HepG2 (cell line): ENCODE data around the gene ZNFX1. TPM values are rescaled to one million over a fixed set of nuclear protein-coding genes. Genes with fewer than 3 reads are reported as not detected.

Source experiments
- CREM ChIP-seq, 2 experiments: sonication (generic) in 1 of 2; formaldehyde crosslinking in 1 of 2; IDR thresholded peaks; 2 replicates each; pipeline versions ENCODE4 v1.4.0 to v1.6.1; 2016 to 2020; ENCODE audit warnings: antibody characterized with exemption in 1 of 2, mild to moderate bottlenecking in 1 of 2, missing genetic modification reagents in 1 of 2
- DNMT3B ChIP-seq: conservative IDR thresholded peaks from 2 replicates; pipeline ENCODE4 v1.6.1; 2016; ENCODE audit warnings: missing biosample characterization, control low read depth
- KMT2A ChIP-seq: sonication (generic); formaldehyde crosslinking; IDR thresholded peaks from 2 replicates; pipeline ENCODE4 v1.4.0; 2020; ENCODE audit warnings: missing genetic modification reagents
- MED8 ChIP-seq: sonication (generic); formaldehyde crosslinking; IDR thresholded peaks from 2 replicates; pipeline ENCODE4 v1.8.1; 2023; ENCODE audit warnings: mild to moderate bottlenecking, missing genetic modification reagents; ENCODE audit not compliant: insufficient replicate concordance
- NFRKB ChIP-seq: fragments of 450-650 bp; IDR thresholded peaks from 2 replicates; pipeline ENCODE4 v1.6.1; 2017
- PCBP1 ChIP-seq: fragments of 200-400 bp; formaldehyde crosslinking; IDR thresholded peaks from 2 replicates; pipeline ENCODE4 v1.6.1; 2017; ENCODE audit warnings: mild to moderate bottlenecking, low read depth, low read length, borderline replicate concordance
- RAD51 ChIP-seq: fragments of 450-650 bp; IDR thresholded peaks from 2 replicates; pipeline ENCODE4 v1.6.1; 2016; ENCODE audit warnings: borderline replicate concordance
- SIN3A ChIP-seq: IDR thresholded peaks from 2 replicates; pipeline ENCODE4 v1.6.1; 2011; ENCODE audit warnings: low read depth, mild to moderate bottlenecking, control low read depth, low read length, borderline replicate concordance
- TAF1 ChIP-seq: sonication (generic); formaldehyde crosslinking; IDR thresholded peaks from 2 replicates; pipeline ENCODE4 v1.4.0; 2020; ENCODE audit warnings: missing genetic modification reagents
- TEAD2 ChIP-seq: sonication (generic); formaldehyde crosslinking; IDR thresholded peaks from 2 replicates; pipeline ENCODE4 v1.9.0; 2021; ENCODE audit warnings: missing genetic modification reagents
- TOPORS ChIP-seq: sonication (generic); formaldehyde crosslinking; IDR thresholded peaks from 2 replicates; pipeline ENCODE4 v1.8.0; 2023; ENCODE audit warnings: mild to moderate bottlenecking, missing genetic modification reagents
- ZBTB3 ChIP-seq: sonication (generic); formaldehyde crosslinking; IDR thresholded peaks from 2 replicates; pipeline ENCODE4 v1.4.0; 2020; ENCODE audit warnings: low read depth, mild to moderate bottlenecking, moderate library complexity, missing genetic modification reagents, borderline replicate concordance
- ZC3H13 ChIP-seq: sonication (generic); formaldehyde crosslinking; IDR thresholded peaks from 2 replicates; pipeline ENCODE4 v1.8.1; 2023; ENCODE audit warnings: mild to moderate bottlenecking, missing genetic modification reagents, moderate library complexity
- ZKSCAN1 ChIP-seq: fragments of 150-350 bp; IDR thresholded peaks from 2 replicates; pipeline ENCODE4 v1.6.1; 2014; ENCODE audit warnings: low read length
- ZKSCAN8 ChIP-seq: IDR thresholded peaks from 2 replicates; pipeline ENCODE4 v1.6.1; 2016; ENCODE audit warnings: borderline replicate concordance, missing genetic modification reagents, missing compliant biosample characterization
- ZNF124 ChIP-seq: sonication (generic); formaldehyde crosslinking; IDR thresholded peaks from 2 replicates; pipeline ENCODE4 v1.4.0; 2020; ENCODE audit warnings: missing genetic modification reagents
- ZNF234 ChIP-seq: sonication (generic); formaldehyde crosslinking; conservative IDR thresholded peaks from 2 replicates; pipeline ENCODE4 v1.5.1; 2020; ENCODE audit warnings: mild to moderate bottlenecking, missing genetic modification reagents
- ZNF24 ChIP-seq: fragments of 450-650 bp; IDR thresholded peaks from 2 replicates; pipeline ENCODE4 v1.6.1; 2017; ENCODE audit warnings: antibody characterized with exemption, mild to moderate bottlenecking
- ZNF260 ChIP-seq: sonication (generic); formaldehyde crosslinking; IDR thresholded peaks from 2 replicates; pipeline ENCODE4 v1.4.0; 2020; ENCODE audit warnings: missing genetic modification reagents, low read depth, mild to moderate bottlenecking, borderline replicate concordance
- ZNF337 ChIP-seq: sonication (generic); formaldehyde crosslinking; IDR thresholded peaks from 2 replicates; pipeline ENCODE4 v1.5.1; 2020; ENCODE audit warnings: missing genetic modification reagents, low read depth, mild to moderate bottlenecking, borderline replicate concordance
- ZNF552 ChIP-seq: sonication (generic); formaldehyde crosslinking; IDR thresholded peaks from 2 replicates; pipeline ENCODE4 v1.9.0; 2022; ENCODE audit warnings: missing genetic modification reagents, mild to moderate bottlenecking, borderline replicate concordance
- ZNF605 ChIP-seq: sonication (generic); formaldehyde crosslinking; IDR thresholded peaks from 2 replicates; pipeline ENCODE4 v1.8.0; 2022; ENCODE audit warnings: mild to moderate bottlenecking, missing genetic modification reagents
- ZNF7 ChIP-seq: IDR thresholded peaks from 2 replicates; pipeline ENCODE4 v1.6.1; 2016; ENCODE audit warnings: missing biosample characterization, missing genetic modification reagents
- ZNF766 ChIP-seq: sonication (generic); formaldehyde crosslinking; IDR thresholded peaks from 2 replicates; pipeline ENCODE4 v1.5.0; 2020; ENCODE audit warnings: missing genetic modification reagents, borderline replicate concordance
- ZNF83 ChIP-seq: sonication (generic); formaldehyde crosslinking; IDR thresholded peaks from 2 replicates; pipeline ENCODE4 v1.4.0; 2020; ENCODE audit warnings: missing genetic modification reagents, mild to moderate bottlenecking, borderline replicate concordance
- ZSCAN31 ChIP-seq: sonication (generic); formaldehyde crosslinking; IDR thresholded peaks from 2 replicates; pipeline ENCODE4 v1.5.0; 2020; ENCODE audit warnings: low read depth, mild to moderate bottlenecking, missing genetic modification reagents
- polyA plus RNA-seq, 8 experiments: library from polyadenylated mRNA; depleted of rRNA in 3 of 8; stranded (reverse) in 7 of 8; unstranded in 1 of 8; fragments of >200 nt; fragmentation: Illumina TruSeq in 4 of 8; extraction: Trizol in 4 of 8; gene quantifications; 2 replicates each; pipeline versions ENCODE4 v1.2.1 to v1.2.3, GENCODE V29; 2011 to 2016; ENCODE audit warnings: low read depth in 4 of 8, missing spikeins in 1 of 8, mixed read lengths in 1 of 8; ENCODE audit not compliant: insufficient read depth in 1 of 8
- total RNA-seq, 5 experiments: library from RNA; depleted of rRNA; stranded (reverse); fragments of >200 nt; fragmentation: Illumina TruSeq; extraction: Trizol; gene quantifications; 2 replicates each; pipeline ENCODE4 v1.2.3, GENCODE V29; 2016; ENCODE audit warnings: low read depth in 1 of 5
- TF ChIP-seq, protein P1 (sequence below): sonication (generic); formaldehyde crosslinking; IDR thresholded peaks from 2 replicates; pipeline ENCODE4 v1.4.0; 2020; ENCODE audit warnings: low read depth, mild to moderate bottlenecking, missing genetic modification reagents
- TF ChIP-seq, protein P2 (sequence below): sonication (generic); formaldehyde crosslinking; IDR thresholded peaks from 2 replicates; pipeline ENCODE4 v1.5.0; 2020; ENCODE audit warnings: missing genetic modification reagents
- TF ChIP-seq, protein P3 (sequence below): sonication (generic); formaldehyde crosslinking; IDR thresholded peaks from 2 replicates; pipeline ENCODE4 v1.4.0; 2020; ENCODE audit warnings: missing genetic modification reagents

Gene ZNFX1
- total and polyA plus RNA-seq, 2 of the 13 experiments (the other 11 are each of a cell fraction or from before 2014, with no cell fraction given): 2.9 to 11.1 TPM

DNA sequence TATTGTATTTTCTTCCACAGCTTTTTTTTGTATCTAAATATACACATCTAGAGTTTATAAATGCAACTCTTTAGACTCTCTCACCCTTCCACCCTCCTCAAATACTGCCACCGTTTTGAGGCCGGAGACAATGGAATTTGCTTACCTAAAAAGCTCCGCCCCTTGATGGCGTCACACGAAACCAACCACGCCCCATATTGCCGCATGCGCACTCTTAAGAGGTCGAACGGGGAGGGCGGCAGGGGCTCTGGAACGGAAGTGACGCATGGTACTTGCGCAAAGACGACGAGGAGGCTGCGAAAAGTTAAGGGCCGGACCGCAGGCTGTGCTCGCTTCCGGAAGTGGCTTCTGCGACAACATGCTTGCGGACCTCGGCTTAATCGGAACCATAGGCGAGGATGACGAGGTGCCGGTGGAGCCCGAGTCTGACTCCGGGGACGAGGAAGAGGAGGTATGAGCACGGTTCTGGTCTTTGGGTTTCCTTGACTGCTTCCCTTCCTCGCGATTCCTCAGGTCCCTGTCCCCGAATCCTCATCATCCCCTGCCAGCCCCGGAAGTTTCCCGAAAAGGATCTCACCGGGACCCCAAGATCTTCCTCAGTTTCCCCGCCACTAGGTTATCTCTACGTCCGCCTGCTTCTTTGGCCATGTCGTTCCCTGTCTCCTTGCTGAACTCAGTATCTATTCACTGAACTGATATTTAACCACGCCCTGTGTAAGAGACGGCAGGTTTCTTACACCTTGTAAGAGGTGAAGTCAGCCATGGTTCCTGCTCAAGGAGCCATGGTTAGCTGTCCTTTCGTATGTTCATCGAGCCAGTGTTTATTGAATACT is 58.5 kb downstream of the ZNFX1 start, which contains the start of gene DDX27 (continued):
- TF ChIP-seq SIN3A (peak; percentile 97), CREM (IDR thresholded peaks at IDR 0.05) (peak; percentile 98), CREM (CRISPR knock-in tag; IDR thresholded peaks at IDR 0.05) (peak; percentile 69; the same call in 1 of the 2 replicates), ZKSCAN1 (no peak; the same call in 1 of the 2 replicates), ZNF337 (peak; percentile 92), ZNF7 (CRISPR knock-in tag) (no peak), TAF1 (peak; percentile 96), ZNF260 (CRISPR knock-in tag) (no peak), ZNF552 (0 out of 2 replicates have a peak, but pooled peaks have one; percentile 44), ZC3H13 (peak; percentile 40; the same call in 1 of the 2 replicates), ZBTB3 (CRISPR knock-in tag) (peak; percentile 59; the same call in 1 of the 2 replicates), ZKSCAN8 (CRISPR knock-in tag) (no peak; the same call in 1 of the 2 replicates), MED8 (peak; percentile 35), ZNF605 (CRISPR knock-in tag) (peak; percentile 84), ZNF24 (no peak), ZNF766 (CRISPR knock-in tag) (peak; percentile 93; the same call in 1 of the 2 replicates), TEAD2 (CRISPR knock-in tag) (no peak), DNMT3B (CRISPR knock-in tag) (peak; percentile 79), PCBP1 (no peak), ZNF83 (0 out of 2 replicates have a peak, but pooled peaks have one; percentile 56), TOPORS (CRISPR knock-in tag) (peak; percentile 68), NFRKB (no peak), ZNF234 (CRISPR knock-in tag) (no peak), ZNF124 (CRISPR knock-in tag) (peak; percentile 98), ZSCAN31 (CRISPR knock-in tag) (peak; percentile 95), KMT2A (CRISPR knock-in tag) (peak; percentile 98), RAD51 (no peak)
- TF ChIP-seq, protein P1, sequence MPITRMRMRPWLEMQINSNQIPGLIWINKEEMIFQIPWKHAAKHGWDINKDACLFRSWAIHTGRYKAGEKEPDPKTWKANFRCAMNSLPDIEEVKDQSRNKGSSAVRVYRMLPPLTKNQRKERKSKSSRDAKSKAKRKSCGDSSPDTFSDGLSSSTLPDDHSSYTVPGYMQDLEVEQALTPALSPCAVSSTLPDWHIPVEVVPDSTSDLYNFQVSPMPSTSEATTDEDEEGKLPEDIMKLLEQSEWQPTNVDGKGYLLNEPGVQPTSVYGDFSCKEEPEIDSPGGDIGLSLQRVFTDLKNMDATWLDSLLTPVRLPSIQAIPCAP (CRISPR knock-in tag): no peak
- TF ChIP-seq, protein P2, sequence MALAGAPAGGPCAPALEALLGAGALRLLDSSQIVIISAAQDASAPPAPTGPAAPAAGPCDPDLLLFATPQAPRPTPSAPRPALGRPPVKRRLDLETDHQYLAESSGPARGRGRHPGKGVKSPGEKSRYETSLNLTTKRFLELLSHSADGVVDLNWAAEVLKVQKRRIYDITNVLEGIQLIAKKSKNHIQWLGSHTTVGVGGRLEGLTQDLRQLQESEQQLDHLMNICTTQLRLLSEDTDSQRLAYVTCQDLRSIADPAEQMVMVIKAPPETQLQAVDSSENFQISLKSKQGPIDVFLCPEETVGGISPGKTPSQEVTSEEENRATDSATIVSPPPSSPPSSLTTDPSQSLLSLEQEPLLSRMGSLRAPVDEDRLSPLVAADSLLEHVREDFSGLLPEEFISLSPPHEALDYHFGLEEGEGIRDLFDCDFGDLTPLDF (CRISPR knock-in tag): peak; percentile 54; the same call in 1 of the 2 replicates
- TF ChIP-seq, protein P3, sequence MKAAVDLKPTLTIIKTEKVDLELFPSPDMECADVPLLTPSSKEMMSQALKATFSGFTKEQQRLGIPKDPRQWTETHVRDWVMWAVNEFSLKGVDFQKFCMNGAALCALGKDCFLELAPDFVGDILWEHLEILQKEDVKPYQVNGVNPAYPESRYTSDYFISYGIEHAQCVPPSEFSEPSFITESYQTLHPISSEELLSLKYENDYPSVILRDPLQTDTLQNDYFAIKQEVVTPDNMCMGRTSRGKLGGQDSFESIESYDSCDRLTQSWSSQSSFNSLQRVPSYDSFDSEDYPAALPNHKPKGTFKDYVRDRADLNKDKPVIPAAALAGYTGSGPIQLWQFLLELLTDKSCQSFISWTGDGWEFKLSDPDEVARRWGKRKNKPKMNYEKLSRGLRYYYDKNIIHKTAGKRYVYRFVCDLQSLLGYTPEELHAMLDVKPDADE (CRISPR knock-in tag): peak; percentile 59; the same call in 1 of the 2 replicates
